GM12873 (cell line): ENCODE data around the gene CUX1.

ENCODE experiments used
- CTCF ChIP-seq: IDR thresholded peaks from 2 replicates; pipeline ENCODE4 v1.5.1; 2012; ENCODE audit warnings: low read depth, mild to moderate bottlenecking, moderate library complexity, low read length, control low read depth; ENCODE audit not compliant: insufficient read depth; ENCODE audit errors: missing control alignments

CUX1 gene

GRCh38 chr7:102119213-102119651 lies 301.8 kb downstream of the CUX1 start:
- no peak for TF ChIP-seq CTCF

GRCh38 chr7:102119925-102120324 lies 302.5 kb downstream of the CUX1 start:
- no peak for TF ChIP-seq CTCF

- no peak for TF ChIP-seq CTCF
These were observed 303.3 kb downstream of the CUX1 start for GRCh38 chr7:102120666-102121195.

GRCh38 chr7:102122026-102122425 lies 304.6 kb downstream of the CUX1 start:
- TF ChIP-seq CTCF: no peak

- TF ChIP-seq CTCF: no peak
These were observed 307.7 kb downstream of the CUX1 start for GRCh38 chr7:102125127-102125596.

- TF ChIP-seq CTCF: no peak
These were observed 310.9 kb downstream of the CUX1 start for GRCh38 chr7:102128303-102128702.

- TF ChIP-seq CTCF: no peak
These were observed 312.4 kb downstream of the CUX1 start for GRCh38 chr7:102129636-102130370.
